ENCODE results near the gene ZNF692.
"Not testable (repeated sequence)": the region's sequence is repeated elsewhere in the genome, so short reads cannot be mapped to it uniquely, and the experiment has no call there.

Gene ZNF692

DNA sequence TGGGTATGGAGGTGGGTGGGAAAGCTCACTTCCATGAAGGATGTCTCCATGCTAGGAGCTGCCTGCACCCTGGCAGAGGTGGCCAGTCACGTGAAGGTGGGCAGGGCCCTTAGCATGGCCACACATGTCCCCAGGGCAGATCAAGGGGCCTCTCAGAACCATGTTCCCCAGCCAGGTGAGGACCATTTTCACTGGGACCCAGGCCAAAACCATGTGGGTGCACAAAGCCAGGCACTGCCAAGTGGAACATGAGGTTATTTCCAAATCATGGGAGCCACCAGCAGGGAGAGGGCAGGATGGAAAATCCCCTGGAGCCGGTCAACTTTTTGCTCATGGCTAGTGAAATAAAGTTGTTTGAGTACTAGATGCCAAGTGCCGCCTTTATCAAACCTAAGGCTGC lies 9.7 kb downstream of the ZNF692 start:
- DNase-seq: no peak

- no peak for DNase-seq
These were observed 10.3 kb downstream of the ZNF692 start for GRCh38 chr1:248848602-248849001.

- DNase-seq: no peak
These were observed 10.8 kb downstream of the ZNF692 start for GRCh38 chr1:248847956-248848561.

- DNase-seq: no peak
These were observed 11.5 kb downstream of the ZNF692 start for GRCh38 chr1:248847181-248847955.

DNA sequence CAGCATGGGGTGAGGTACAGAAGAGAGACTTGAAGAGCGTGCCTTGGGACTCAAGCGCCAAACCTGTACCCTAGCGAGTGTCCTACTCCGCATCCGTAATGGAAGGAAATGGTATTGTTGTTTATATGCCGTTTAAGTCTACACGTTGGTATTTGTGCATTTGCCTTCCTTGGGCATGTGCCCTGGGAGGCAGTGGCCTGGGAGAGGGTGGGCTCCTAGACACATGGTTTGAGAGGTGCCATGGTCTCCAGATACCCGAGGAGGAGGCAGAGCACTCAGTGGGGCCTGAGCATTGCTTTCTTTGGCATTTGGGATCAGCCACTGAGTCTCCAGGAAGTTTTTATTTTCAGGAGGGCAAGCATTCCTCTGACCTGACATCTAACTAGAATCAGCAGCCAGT lies 14.4 kb downstream of the ZNF692 start:
- DNase-seq: no peak

DNA sequence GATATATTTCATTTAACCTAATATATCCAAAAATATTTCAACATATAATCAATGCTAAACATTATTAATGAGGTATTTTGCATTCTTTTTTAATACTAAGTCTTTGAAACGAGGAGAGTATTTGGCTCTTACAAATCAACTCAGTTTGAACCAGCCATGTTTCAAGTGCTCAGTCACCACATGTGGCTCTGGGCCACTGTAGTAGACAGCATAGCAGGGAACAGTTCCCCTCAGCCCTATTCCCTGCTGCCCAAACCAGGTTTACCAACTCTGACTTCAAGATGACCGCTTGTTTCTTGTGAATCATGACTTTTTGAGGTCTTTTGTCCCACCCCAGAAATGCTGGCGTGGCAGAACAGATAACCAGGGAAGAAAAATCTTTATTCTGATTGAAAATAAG lies 15.2 kb downstream of the ZNF692 start:
- no peak for DNase-seq

GRCh38 chr1:248842781-248843331 lies 16.0 kb downstream of the ZNF692 start:
- peak; percentile 16 to 45 for DNase-seq

DNA sequence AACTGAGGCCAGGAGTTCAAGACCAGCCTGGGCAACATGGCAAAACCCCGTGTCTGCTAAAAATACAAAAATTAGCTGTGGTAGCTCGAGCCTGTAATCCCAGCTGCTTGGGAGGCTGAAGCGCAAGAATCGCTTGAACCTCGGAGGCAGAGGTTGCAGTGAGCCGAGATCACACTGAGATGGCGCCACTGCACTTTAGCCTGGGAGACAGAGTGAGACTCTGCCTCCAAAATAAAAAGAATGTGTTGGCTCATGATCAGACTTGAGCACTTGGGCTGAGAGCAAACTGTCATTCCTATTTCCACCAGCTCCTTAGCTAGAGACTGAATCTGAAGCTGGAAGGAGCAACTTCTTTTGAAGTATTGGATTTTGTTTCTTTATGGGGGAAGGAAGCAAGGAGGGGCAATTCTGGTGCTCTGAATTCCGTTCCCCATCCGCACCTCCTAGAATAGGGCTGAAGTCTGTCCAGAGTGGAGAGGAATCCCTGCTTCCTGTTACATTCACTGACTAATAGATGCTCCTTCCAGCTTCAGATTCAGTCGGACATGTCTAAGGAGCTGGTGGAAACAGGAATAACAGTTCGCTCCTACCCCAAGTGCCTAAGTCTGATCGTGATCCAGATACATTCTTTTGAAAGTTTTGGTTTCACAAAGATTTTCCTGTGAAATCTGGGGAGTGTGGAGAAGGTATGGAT lies 17.0 kb downstream of the ZNF692 start:
- peak; percentile 48 to 51 for DNase-seq

DNA sequence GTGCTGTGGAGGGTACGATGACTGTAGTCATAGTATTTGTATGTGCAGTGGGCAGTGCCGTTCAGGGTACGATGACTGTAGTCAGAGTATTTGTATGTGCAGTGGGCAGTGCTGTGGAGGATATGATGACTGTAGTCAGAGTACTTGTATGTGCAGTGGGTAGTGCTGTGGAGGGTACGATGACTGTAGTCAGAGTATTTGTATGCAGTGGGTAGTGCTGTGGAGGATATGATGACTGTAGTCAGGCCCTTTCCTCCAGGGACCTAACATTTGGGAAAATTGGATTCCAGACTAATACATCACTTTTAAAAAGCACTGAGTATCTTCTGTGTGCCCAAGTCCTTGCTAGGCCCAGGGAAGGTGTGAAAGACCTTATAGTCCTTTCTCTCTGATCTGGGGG lies 17.9 kb downstream of the ZNF692 start:
- no peak for DNase-seq

DNA sequence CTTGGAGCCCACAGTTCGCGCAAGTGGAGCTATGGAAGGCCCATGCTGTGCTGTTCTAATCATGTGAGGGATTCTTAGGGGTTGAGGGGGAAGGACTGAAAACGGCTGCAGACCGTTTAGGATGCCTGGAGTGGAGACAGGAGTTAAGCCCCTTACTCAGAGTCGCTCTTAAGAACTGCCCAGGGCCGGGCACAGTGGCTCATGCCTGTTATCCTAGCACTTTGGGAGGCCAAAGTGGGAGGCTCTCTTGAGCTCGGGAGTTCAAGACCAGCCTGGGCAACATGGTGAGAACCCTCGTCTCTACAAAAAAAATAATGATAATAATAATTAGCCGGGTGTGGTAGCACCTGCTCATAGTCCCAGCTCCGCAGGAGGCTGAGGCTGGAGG lies 19.7 kb downstream of the ZNF692 start:
- DNase-seq: no peak

DNA sequence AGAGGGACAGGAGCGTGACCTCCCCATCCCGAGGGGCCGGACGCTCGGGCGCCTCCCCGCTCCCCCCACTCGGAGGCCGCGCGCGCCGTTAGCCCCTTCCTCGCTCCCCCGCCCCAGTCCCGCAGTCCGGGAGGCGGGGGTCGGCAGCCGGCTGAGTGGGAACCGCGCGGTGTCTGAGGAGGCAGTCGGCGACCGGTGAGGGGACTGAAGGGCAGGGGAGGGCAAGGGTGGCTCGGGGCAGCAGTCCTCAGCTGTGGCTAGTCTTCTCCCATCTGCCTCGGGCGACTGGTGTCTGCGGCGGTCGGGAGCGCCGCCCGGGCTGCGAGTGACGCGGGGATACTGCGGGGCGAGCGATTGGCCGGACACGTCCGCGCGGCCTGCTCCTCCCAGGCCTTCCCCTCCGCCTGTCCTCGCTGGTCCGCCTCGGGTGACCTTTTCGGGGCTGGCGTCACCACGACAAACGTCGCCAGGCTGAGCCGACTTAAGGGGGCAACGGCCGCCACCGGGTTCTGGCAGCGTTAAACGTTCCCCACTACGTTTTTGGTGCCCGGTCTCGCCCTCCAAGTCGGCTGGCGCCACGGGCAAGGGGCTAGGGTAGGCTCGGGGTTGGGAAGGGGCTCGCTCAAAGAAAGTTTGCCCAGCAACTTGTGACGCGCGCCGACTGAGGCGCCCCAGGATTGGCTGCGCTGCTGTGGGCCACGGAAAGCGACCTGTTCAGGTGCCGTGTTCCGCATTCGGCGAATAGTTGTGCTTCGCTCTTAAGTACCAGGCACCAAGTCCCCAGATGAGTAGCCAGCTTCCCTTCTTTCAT lies 20.3 kb downstream of the ZNF692 start:
- peak; percentile 92 to 95 for DNase-seq

GRCh38 chr1:248837781-248838356 lies 21.0 kb downstream of the ZNF692 start, which contains the start of gene ZNF672:
Gene ZNF672, plus strand, starts transcription at chr1:248838224. Its CDS starts 9,051 bp downstream, at chr1:248847275.
- peak; percentile 99 for DNase-seq

DNA sequence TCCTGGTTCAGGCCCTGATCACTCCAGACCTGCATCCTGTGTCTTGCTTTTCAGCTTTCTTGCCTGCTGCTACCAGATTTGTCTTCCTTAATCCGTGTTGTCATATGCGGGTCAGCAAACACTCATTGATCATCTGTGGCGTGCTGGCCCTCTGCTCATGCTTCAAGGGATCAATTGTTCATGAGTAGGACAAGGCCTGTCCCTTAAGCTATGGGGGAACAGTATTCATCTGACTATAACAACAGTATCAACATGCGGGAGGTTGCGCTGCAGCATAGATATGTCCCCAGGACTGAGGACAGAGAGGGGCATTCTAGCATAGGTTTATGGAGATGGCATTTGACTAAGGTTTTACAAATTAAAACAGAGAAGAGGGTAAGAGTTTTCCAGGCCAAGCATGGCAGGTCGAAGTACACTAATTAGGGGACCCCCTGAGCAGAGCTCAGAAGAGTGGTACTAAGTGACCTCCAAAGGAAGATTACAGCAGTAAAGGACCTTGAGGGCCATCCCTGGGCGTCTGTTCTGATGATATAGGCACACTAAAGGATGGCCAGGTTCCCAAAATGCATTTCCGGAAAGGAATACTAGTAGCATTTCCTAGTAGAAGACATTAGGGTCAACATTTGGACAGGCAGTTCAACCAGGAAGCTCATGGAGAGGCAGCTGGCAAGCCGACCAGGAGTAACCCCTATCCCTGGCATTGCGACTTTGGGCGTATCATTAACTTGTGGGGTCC lies 21.7 kb downstream of the ZNF692 start:
- DNase-seq: peak; percentile 8 to 9

GRCh38 chr1:248834343-248834940 lies 24.4 kb downstream of the ZNF692 start:
- DNase-seq: peak; percentile 34 to 63

DNA sequence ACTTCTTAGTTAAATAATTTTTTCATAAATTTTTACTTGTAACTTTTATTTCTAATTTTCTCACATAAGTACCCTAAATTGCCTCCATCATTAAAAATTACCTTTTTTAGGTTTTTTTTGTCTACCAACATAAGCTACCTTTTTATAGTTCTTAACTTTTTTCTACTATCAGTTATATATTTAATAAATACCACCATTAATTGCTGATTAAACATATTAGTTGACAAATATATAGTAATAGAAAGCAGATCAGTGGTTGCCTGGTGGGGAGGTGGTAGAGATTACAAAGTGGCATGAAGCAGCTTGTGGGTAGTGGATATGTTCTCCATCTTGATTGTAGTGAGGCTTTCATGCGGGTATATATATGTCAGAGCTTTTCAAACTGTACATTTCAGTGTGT lies 27.0 kb downstream of the ZNF692 start:
- DNase-seq: no peak

- DNase-seq: not testable (repeated sequence)
These were observed 28.2 kb downstream of the ZNF692 start for GRCh38 chr1:248830718-248831017.

GRCh38 chr1:248828845-248829244 lies 30.0 kb downstream of the ZNF692 start:
- peak; percentile 63 to 73 for DNase-seq

GRCh38 chr1:248825909-248826760 lies 32.8 kb downstream of the ZNF692 start, which contains the start of gene SH3BP5L:
Gene SH3BP5L, minus strand, starts transcription at chr1:248825915. Its CDS starts 980 bp downstream, at chr1:248824935.
- peak; percentile 97 to 98 for DNase-seq

- no peak for DNase-seq
These were observed 33.3 kb downstream of the ZNF692 start for GRCh38 chr1:248825573-248825908.

- no peak for DNase-seq
These were observed 33.7 kb downstream of the ZNF692 start for GRCh38 chr1:248825136-248825535.
